GM10266 (cell line): ENCODE data around the gene EEF2K.

Source experiments
- DNase-seq: peaks from one replicate; pipeline ENCODE4 v3.0.0; 2012; ENCODE audit errors: extremely low spot score
- CTCF ChIP-seq: IDR thresholded peaks from 2 replicates; pipeline ENCODE4 v1.5.1; 2012; ENCODE audit warnings: mild to moderate bottlenecking, low read depth; ENCODE audit not compliant: control insufficient read depth, insufficient read depth; ENCODE audit errors: missing control alignments

Gene EEF2K

GRCh38 chr16:22206013-22206841 lies at the start of gene EEF2K:
Gene EEF2K, plus strand, starts transcription at chr16:22206278. Its CDS starts 19,452 bp downstream, at chr16:22225730.
- peak; percentile 82 for TF ChIP-seq CTCF
- peak; percentile 93 for DNase-seq

GRCh38 chr16:22161401-22161800 lies 44.7 kb upstream of the EEF2K start:
- DNase-seq: no peak
- no peak for TF ChIP-seq CTCF

GRCh38 chr16:22161999-22162655 lies 44.0 kb upstream of the EEF2K start, which contains the start of gene SDR42E2:
Gene SDR42E2, plus strand, starts transcription at chr16:22162506. Its CDS starts 3,077 bp downstream, at chr16:22165583.
- DNase-seq: no peak
- no peak for TF ChIP-seq CTCF

GRCh38 chr16:22162656-22163009 lies 43.4 kb upstream of the EEF2K start:
- TF ChIP-seq CTCF: no peak
- no peak for DNase-seq

- no peak for TF ChIP-seq CTCF
- no peak for DNase-seq
Measured at GRCh38 chr16:22163806-22164205, 42.3 kb upstream of the EEF2K start.

- TF ChIP-seq CTCF: no peak
- no peak for DNase-seq
Measured at GRCh38 chr16:22164482-22164881, 41.6 kb upstream of the EEF2K start.
